A673 (cell line): ENCODE results near the gene CNPY1.
"Not testable (repeated sequence)": the region's sequence is repeated elsewhere in the genome, so short reads cannot be mapped to it uniquely, and the experiment has no call there.

Source experiments
- CTCF ChIP-seq: fragments of 300-800, 200-600 bp; sonication (generic); conservative IDR thresholded peaks from 2 replicates; pipeline ENCODE4 v1.5.1; 2017; ENCODE audit warnings: low read depth, mild to moderate bottlenecking, antibody characterized with exemption, low read length, moderate library complexity, mixed read lengths
- EZH2 ChIP-seq: fragments of 200-600 bp; sonication (generic); IDR thresholded peaks from 2 replicates; pipeline ENCODE4 v1.6.1; 2017; ENCODE audit warnings: borderline replicate concordance, low read depth, mild to moderate bottlenecking, mixed read lengths, antibody characterized with exemption, low read length; ENCODE audit not compliant: poor library complexity, severe bottlenecking

- not testable (repeated sequence) for TF ChIP-seq CTCF, EZH2
Measured at GRCh38 chr7:155546449-155546848, at the start of gene CNPY1.
